A549 (cell line): ENCODE data around the gene CCNG2. TPM values are rescaled to one million over a fixed set of nuclear protein-coding genes. Genes with fewer than 3 reads are reported as not detected.

Experiments
- ATAC-seq, 2 experiments: fragments of 200-7000 bp in 1 of 2; fragments of >200 bp in 1 of 2; cut with Nextera tagmentation in 1 of 2; cut with Tn5 transposase in 1 of 2; 3 replicates each; pipeline versions ENCODE4 v1.8.0 to v1.9.1; 2018 to 2020; ENCODE audit warnings: mild to moderate bottlenecking in 1 of 2, moderate library complexity in 1 of 2
- CTCF ChIA-PET: fragments of 300-600 bp; sonication (Branson Sonifier 250); formaldehyde crosslinking; extraction: SDS; loops from one replicate; lab custom pipeline; 2021; ENCODE audit warnings: antibody characterized with exemption, inconsistent platforms; lab: Yijun Ruan, JAX
- POLR2A ChIA-PET: fragments of 350-600 bp; formaldehyde crosslinking; extraction: SDS; loops from one replicate; lab custom pipeline; 2021; ENCODE audit warnings: antibody characterized with exemption, inconsistent platforms; lab: Yijun Ruan, JAX
- DNase-seq, 2 experiments: peaks; one replicate each; pipeline versions ENCODE4 v3.0.0 to v3.0.0-alpha.2; 2011 to 2016; ENCODE audit warnings: low read depth in 1 of 2, low spot score in 1 of 2
- FAIRE-seq: peaks from 2 replicates; lab custom pipeline; 2011; peaks lifted over from hg19 to GRCh38; lab: Jason Lieb, UNC
- H3K27ac ChIP-seq, 2 experiments: fragments of >200 bp; sonication (Bioruptor Twin); formaldehyde crosslinking; 3 replicates each; pipeline ENCODE4 v1.5.1; 2016 to 2017
- H3K4me1 ChIP-seq: fragments of >200 bp; sonication (Bioruptor Twin); formaldehyde crosslinking; 3 replicates; pipeline ENCODE4 v1.6.1; 2016
- H3K4me2 ChIP-seq: fragments of >200 bp; sonication (Bioruptor Twin); formaldehyde crosslinking; 3 replicates; pipeline ENCODE4 v1.6.1; 2016
- H3K4me3 ChIP-seq: fragments of >200 bp; sonication (Bioruptor Twin); formaldehyde crosslinking; 3 replicates; pipeline ENCODE4 v1.5.1; 2016
- H3K9me3 ChIP-seq: fragments of >200 bp; sonication (Bioruptor Twin); formaldehyde crosslinking; 3 replicates; pipeline ENCODE4 v1.6.1; 2016
- BCL3 ChIP-seq: fragments of >200 bp; sonication (Bioruptor Twin); formaldehyde crosslinking; IDR thresholded peaks from 3 replicates; pipeline ENCODE4 v1.6.1; 2016
- BHLHE40 ChIP-seq: IDR thresholded peaks from 2 replicates; pipeline ENCODE4 v1.6.1; 2012; ENCODE audit warnings: low read depth, low read length, inconsistent platforms
- CBX8 ChIP-seq: fragments of 200-600 bp; sonication (generic); IDR thresholded peaks from 2 replicates; pipeline ENCODE4 v1.6.1; 2016
- CHD4 ChIP-seq: fragments of 200-600 bp; sonication (generic); IDR thresholded peaks from 2 replicates; pipeline ENCODE4 v1.6.1; 2016; ENCODE audit warnings: antibody characterized with exemption, mild to moderate bottlenecking, borderline replicate concordance
- CTCF ChIP-seq: fragments of >200 bp; sonication (Bioruptor Twin); formaldehyde crosslinking; IDR thresholded peaks from 3 replicates; pipeline ENCODE4 v1.5.1; 2016
- EHMT2 ChIP-seq: fragments of 200-600 bp; sonication (generic); IDR thresholded peaks from 2 replicates; pipeline ENCODE4 v1.6.1; 2016; ENCODE audit warnings: antibody characterized with exemption, low read depth, mild to moderate bottlenecking, moderate library complexity
- ELK1 ChIP-seq: fragments of 150-350 bp; IDR thresholded peaks from 2 replicates; pipeline ENCODE4 v1.6.1; 2014; ENCODE audit warnings: low read depth, mild to moderate bottlenecking, low read length
- ESRRA ChIP-seq: fragments of 150-350 bp; IDR thresholded peaks from 2 replicates; pipeline ENCODE4 v1.6.1; 2014; ENCODE audit warnings: mild to moderate bottlenecking, low read length, borderline replicate concordance
- HDAC2 ChIP-seq: fragments of 200-600 bp; sonication (generic); IDR thresholded peaks from 2 replicates; pipeline ENCODE4 v1.6.1; 2016
- HEYL ChIP-seq: fragments of 250-450 bp; sonication (Bioruptor Pico); IDR thresholded peaks from 2 replicates; pipeline ENCODE4 v1.8.0; 2021; ENCODE audit warnings: mild to moderate bottlenecking, moderate library complexity
- HOXB5 ChIP-seq: fragments of 250-450 bp; sonication (Bioruptor Pico); IDR thresholded peaks from 2 replicates; pipeline ENCODE4 v1.5.0; 2020; ENCODE audit warnings: mild to moderate bottlenecking, moderate library complexity
- KDM1A ChIP-seq: fragments of 200-600 bp; sonication (generic); IDR thresholded peaks from 2 replicates; pipeline ENCODE4 v1.6.1; 2016; ENCODE audit warnings: low read depth, mild to moderate bottlenecking
- KDM5A ChIP-seq: fragments of 200-600 bp; sonication (generic); IDR thresholded peaks from 2 replicates; pipeline ENCODE4 v1.6.1; 2016; ENCODE audit warnings: antibody characterized with exemption, mild to moderate bottlenecking
- MAZ ChIP-seq: fragments of 150-350 bp; IDR thresholded peaks from 2 replicates; pipeline ENCODE4 v1.6.1; 2014; ENCODE audit warnings: antibody characterized with exemption, low read depth, low read length, borderline replicate concordance
- NR3C1 ChIP-seq: fragments of >200 bp; sonication (Bioruptor Twin); formaldehyde crosslinking; IDR thresholded peaks from 3 replicates; pipeline ENCODE4 v1.6.1; 2017
- RAD21 ChIP-seq, 2 experiments: fragments of >200 bp in 1 of 2; sonication (Bioruptor Twin) in 1 of 2; formaldehyde crosslinking in 1 of 2; IDR thresholded peaks in 1 of 2; conservative IDR thresholded peaks in 1 of 2; 2 replicates in 1 of 2; 3 replicates in 1 of 2; pipeline ENCODE4 v1.6.1; 2012 to 2018; ENCODE audit warnings: inconsistent platforms in 1 of 2
- RCOR1 ChIP-seq: fragments of 150-350 bp; IDR thresholded peaks from 2 replicates; pipeline ENCODE4 v1.6.1; 2014; ENCODE audit warnings: antibody characterized with exemption, low read length, low read depth
- SMC3 ChIP-seq: fragments of >200 bp; sonication (Bioruptor Twin); formaldehyde crosslinking; IDR thresholded peaks from 3 replicates; pipeline ENCODE4 v1.6.1; 2018; ENCODE audit warnings: inconsistent platforms
- SREBF2 ChIP-seq: fragments of 450-650 bp; IDR thresholded peaks from 2 replicates; pipeline ENCODE4 v1.6.1; 2014; ENCODE audit warnings: mild to moderate bottlenecking, moderate library complexity
- TFCP2L1 ChIP-seq: fragments of 250-450 bp; sonication (Bioruptor Pico); IDR thresholded peaks from 2 replicates; pipeline ENCODE4 v1.5.0; 2021; ENCODE audit warnings: mild to moderate bottlenecking
- TP53 ChIP-seq: fragments of 250-450 bp; sonication (Bioruptor Pico); IDR thresholded peaks from 2 replicates; pipeline ENCODE4 v1.5.0; 2021; ENCODE audit warnings: mild to moderate bottlenecking, moderate library complexity
- USF2 ChIP-seq: fragments of 450-650 bp; IDR thresholded peaks from 2 replicates; pipeline ENCODE4 v1.6.1; 2014; ENCODE audit warnings: antibody characterized with exemption
- ZC3H11A ChIP-seq: fragments of 450-650 bp; IDR thresholded peaks from 2 replicates; pipeline ENCODE4 v1.6.1; 2014; ENCODE audit warnings: antibody characterized with exemption, mild to moderate bottlenecking
- ZSCAN20 ChIP-seq: fragments of 250-450 bp; sonication (Bioruptor Pico); IDR thresholded peaks from 2 replicates; pipeline ENCODE4 v1.8.0; 2022; ENCODE audit warnings: mild to moderate bottlenecking, moderate library complexity
- WGBS: methylation state at CpG from one replicate; pipeline ENCODE4 v1.1.6; 2017; ENCODE audit errors: missing lambda C conversion rate; 5-methylcytosine and 5-hydroxymethylcytosine counted together
- polyA plus RNA-seq, 4 experiments: library from polyadenylated mRNA; depleted of rRNA in 3 of 4; stranded (reverse); fragments of >200 nt; fragmentation: RNase III in 1 of 4; extraction: RNeasy Plus Mini Kit Qiagen cat#74134 plus additional on column Dnase treatment in 1 of 4; gene quantifications; 2 replicates in 3 of 4; 3 replicates in 1 of 4; pipeline ENCODE4 v1.2.3, GENCODE V29; 2011 to 2017

CCNG2 gene
- polyA plus RNA-seq, 2 of the 4 experiments (the other 2 are of a cell fraction), result 3.9 to 9.8 TPM

GRCh38 chr4:77163641-77164040 is 6.6 kb downstream of the CCNG2 start:
- Histone ChIP-seq H3K4me2 (no peak overlapping the region), H3K27ac (no peak overlapping the region), H3K4me1 (peaks cover 5% of the 10 kb centered on the region; the same call in 1 of the 3 replicates), H3K9me3 (no peaks in the 10 kb centered on the region), H3K4me3 (no peak overlapping the region)
- 91% methylated on average over 4 of the region's 4 CpGs for WGBS
- no peak for TF ChIP-seq SMC3
- DNase-seq (no peak), FAIRE-seq (no peak), ATAC-seq (no peak)
- CTCF ChIA-PET, result no interaction called here
- POLR2A ChIA-PET, result no interaction called here

GRCh38 chr4:77167173-77167572 is 10.2 kb downstream of the CCNG2 start:
- TF ChIP-seq BCL3, result no peak
- TF ChIP-seq RCOR1, result no peak
- TF ChIP-seq HOXB5, result no peak
- TF ChIP-seq NR3C1, result no peak
- TF ChIP-seq CBX8, result no peak
- no peak for TF ChIP-seq CHD4
- TF ChIP-seq HEYL (CRISPR knock-in tag), result no peak
- TF ChIP-seq KDM1A, result no peak

GRCh38 chr4:77167866-77168265 is 10.9 kb downstream of the CCNG2 start:
- ChIA-PET POLR2A (no interaction called here), CTCF (no interaction called here)
- H3K4me3 ChIP-seq, result no peak overlapping the region
- no peak overlapping the region for H3K27ac ChIP-seq
- 23% methylated on average over 3 of the region's 3 CpGs for WGBS
- H3K9me3 ChIP-seq, result no peaks in the 10 kb centered on the region
- no peak for DNase-seq
- H3K4me1 ChIP-seq, result no peaks in the 10 kb centered on the region
- no peak for FAIRE-seq
- ATAC-seq, result no peak
- H3K4me2 ChIP-seq, result no peak overlapping the region
- TF ChIP-seq HEYL (CRISPR knock-in tag) (no peak), RAD21 (conservative IDR thresholded peaks at IDR 0.05 in 1 of 2, IDR thresholded peaks at IDR 0.05 in 1 of 2) (no peak), SREBF2 (no peak), ESRRA (no peak), KDM1A (no peak), ZSCAN20 (no peak), CHD4 (no peak)

More at GRCh38 chr4:77167173-77167572, 10.2 kb downstream of the CCNG2 start:
- Histone ChIP-seq H3K27ac (no peak overlapping the region), H3K4me1 (no peaks in the 10 kb centered on the region), H3K4me3 (no peak overlapping the region), H3K9me3 (no peaks in the 10 kb centered on the region), H3K4me2 (no peak overlapping the region)
- ATAC-seq, result no peak
- FAIRE-seq, result no peak
- CTCF ChIA-PET, result no interaction called here
- 83% methylated on average over 1 of the region's 1 CpG for WGBS
- POLR2A ChIA-PET, result no interaction called here
- DNase-seq, result no peak

- Histone ChIP-seq H3K4me3 (no peak overlapping the region), H3K9me3 (no peaks in the 10 kb centered on the region), H3K4me1 (no peaks in the 10 kb centered on the region), H3K4me2 (no peak overlapping the region), H3K27ac (no peak overlapping the region)
- no peak for FAIRE-seq
- no peak for ATAC-seq
- no peak for DNase-seq
- no peak for TF ChIP-seq TFCP2L1 (CRISPR knock-in tag)
- 43% methylated on average over 3 of the region's 3 CpGs for WGBS
- ChIA-PET CTCF (no interaction called here), POLR2A (no interaction called here)
Observed at GRCh38 chr4:77169481-77169880, 12.5 kb downstream of the CCNG2 start.

- ChIA-PET POLR2A (no interaction called here), CTCF (no interaction called here)
- ATAC-seq (no peak), DNase-seq (no peak), FAIRE-seq (no peak)
- Histone ChIP-seq H3K4me1 (no peaks in the 10 kb centered on the region), H3K4me3 (no peak overlapping the region), H3K9me3 (no peaks in the 10 kb centered on the region), H3K27ac (no peak overlapping the region), H3K4me2 (no peak overlapping the region)
- WGBS, result 74% methylated on average over 4 of the region's 4 CpGs
- no peak for TF ChIP-seq ZC3H11A
- no peak for TF ChIP-seq TP53 (CRISPR knock-in tag)
- no peak for TF ChIP-seq SMC3
- no peak for TF ChIP-seq CTCF
- TF ChIP-seq KDM5A, result no peak
- no peak for TF ChIP-seq BHLHE40
- TF ChIP-seq ELK1, result no peak
- TF ChIP-seq HDAC2, result no peak
- TF ChIP-seq MAZ, result no peak
- TF ChIP-seq EHMT2, result no peak
- TF ChIP-seq TFCP2L1 (CRISPR knock-in tag), result no peak
- TF ChIP-seq USF2, result no peak
Observed at GRCh38 chr4:77170926-77171325, 13.9 kb downstream of the CCNG2 start.
